ENCODE results near the gene MRGPRE.

GRCh38 chr11:3197878-3198528 lies 34.2 kb downstream of the MRGPRE start:
- TF ChIP-seq TEAD4 (CRISPR knock-in tag; IDR thresholded peaks at IDR 0.05) (no peak), ETV6 (CRISPR knock-in tag; IDR thresholded peaks at IDR 0.05) (no peak), ZNF512 (CRISPR knock-in tag; IDR thresholded peaks at IDR 0.05; ENCODE audit: borderline replicate concordance) (no peak), CTCF (IDR thresholded peaks at IDR 0.05) (no peak), MAX (CRISPR knock-in tag; IDR thresholded peaks at IDR 0.05) (no peak), ZNF423 (CRISPR knock-in tag; IDR thresholded peaks at IDR 0.05) (no peak), ESRRA (CRISPR knock-in tag; IDR thresholded peaks at IDR 0.05; ENCODE audit: borderline replicate concordance) (no peak), ZSCAN18 (CRISPR knock-in tag; IDR thresholded peaks at IDR 0.05) (no peak), TEAD1 (CRISPR knock-in tag; IDR thresholded peaks at IDR 0.05) (no peak), ZBTB43 (CRISPR knock-in tag; IDR thresholded peaks at IDR 0.05) (no peak), GTF2I (CRISPR knock-in tag; conservative IDR thresholded peaks at IDR 0.05) (no peak), ATF2 (CRISPR knock-in tag; IDR thresholded peaks at IDR 0.05; ENCODE audit: borderline replicate concordance, low read depth) (no peak), CBFB (CRISPR knock-in tag; IDR thresholded peaks at IDR 0.05; ENCODE audit: low read depth) (no peak), USF2 (CRISPR knock-in tag; IDR thresholded peaks at IDR 0.05) (no peak)

Data from WTC11 (cell line).